GM12874 (cell line): ENCODE results near the gene ASS1.

ENCODE experiments used
- TF ChIP-seq, protein P1 (sequence below): IDR thresholded peaks from 2 replicates; pipeline ENCODE4 v1.5.1; 2011; ENCODE audit warnings: low read depth, mild to moderate bottlenecking, control low read depth, low read length, moderate library complexity; ENCODE audit not compliant: insufficient read depth

The ASS1 gene

GRCh38 chr9:130461731-130462130, 17.0 kb downstream of the ASS1 start:
- TF ChIP-seq, protein P1, sequence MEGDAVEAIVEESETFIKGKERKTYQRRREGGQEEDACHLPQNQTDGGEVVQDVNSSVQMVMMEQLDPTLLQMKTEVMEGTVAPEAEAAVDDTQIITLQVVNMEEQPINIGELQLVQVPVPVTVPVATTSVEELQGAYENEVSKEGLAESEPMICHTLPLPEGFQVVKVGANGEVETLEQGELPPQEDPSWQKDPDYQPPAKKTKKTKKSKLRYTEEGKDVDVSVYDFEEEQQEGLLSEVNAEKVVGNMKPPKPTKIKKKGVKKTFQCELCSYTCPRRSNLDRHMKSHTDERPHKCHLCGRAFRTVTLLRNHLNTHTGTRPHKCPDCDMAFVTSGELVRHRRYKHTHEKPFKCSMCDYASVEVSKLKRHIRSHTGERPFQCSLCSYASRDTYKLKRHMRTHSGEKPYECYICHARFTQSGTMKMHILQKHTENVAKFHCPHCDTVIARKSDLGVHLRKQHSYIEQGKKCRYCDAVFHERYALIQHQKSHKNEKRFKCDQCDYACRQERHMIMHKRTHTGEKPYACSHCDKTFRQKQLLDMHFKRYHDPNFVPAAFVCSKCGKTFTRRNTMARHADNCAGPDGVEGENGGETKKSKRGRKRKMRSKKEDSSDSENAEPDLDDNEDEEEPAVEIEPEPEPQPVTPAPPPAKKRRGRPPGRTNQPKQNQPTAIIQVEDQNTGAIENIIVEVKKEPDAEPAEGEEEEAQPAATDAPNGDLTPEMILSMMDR, result no peak

DNA sequence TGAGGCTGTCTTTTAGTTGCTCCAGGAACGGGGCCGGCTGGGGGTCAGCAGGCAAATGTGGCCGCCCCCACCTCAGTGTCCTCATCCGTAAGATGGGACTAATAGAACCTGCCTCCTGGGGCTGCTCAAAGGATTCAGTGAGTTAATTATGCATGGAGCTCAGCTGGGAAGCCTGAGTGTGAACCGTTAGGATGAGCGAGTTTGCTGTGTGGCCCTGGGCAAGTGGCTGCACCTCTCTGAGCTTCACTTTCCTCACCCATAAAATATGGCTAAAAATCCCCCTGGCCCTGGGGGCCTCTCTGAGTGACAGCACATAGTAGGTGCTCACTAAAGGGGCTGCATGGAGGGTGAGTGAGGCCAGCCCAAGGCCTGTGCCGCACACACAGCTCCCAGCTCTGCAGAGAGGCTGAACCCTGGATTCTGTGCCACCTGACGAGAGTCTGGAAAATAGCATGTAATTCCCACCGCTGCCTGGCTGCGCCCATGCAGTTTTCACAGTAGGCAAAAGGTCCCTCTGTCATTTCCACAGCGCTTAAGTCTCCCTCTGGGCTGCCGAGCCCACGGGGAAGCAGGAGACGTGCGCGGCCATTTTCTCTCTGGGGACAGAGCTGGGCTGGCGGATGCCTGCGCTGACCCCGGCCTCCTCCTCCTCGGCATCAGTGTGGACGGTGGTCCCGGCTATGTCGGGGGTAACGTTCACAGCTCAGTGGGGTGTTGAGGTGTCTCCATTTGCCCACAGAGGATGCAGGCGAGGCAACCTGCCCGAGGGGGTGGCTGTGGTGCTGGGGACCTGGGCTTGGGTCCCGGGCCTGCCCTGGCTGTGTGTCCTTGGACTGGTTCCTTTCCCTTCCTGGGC, 18.2 kb downstream of the ASS1 start:
- TF ChIP-seq, protein P1, result no peak

- TF ChIP-seq, protein P1, result no peak
Measured at GRCh38 chr9:130463763-130464745, 19.3 kb downstream of the ASS1 start.

DNA sequence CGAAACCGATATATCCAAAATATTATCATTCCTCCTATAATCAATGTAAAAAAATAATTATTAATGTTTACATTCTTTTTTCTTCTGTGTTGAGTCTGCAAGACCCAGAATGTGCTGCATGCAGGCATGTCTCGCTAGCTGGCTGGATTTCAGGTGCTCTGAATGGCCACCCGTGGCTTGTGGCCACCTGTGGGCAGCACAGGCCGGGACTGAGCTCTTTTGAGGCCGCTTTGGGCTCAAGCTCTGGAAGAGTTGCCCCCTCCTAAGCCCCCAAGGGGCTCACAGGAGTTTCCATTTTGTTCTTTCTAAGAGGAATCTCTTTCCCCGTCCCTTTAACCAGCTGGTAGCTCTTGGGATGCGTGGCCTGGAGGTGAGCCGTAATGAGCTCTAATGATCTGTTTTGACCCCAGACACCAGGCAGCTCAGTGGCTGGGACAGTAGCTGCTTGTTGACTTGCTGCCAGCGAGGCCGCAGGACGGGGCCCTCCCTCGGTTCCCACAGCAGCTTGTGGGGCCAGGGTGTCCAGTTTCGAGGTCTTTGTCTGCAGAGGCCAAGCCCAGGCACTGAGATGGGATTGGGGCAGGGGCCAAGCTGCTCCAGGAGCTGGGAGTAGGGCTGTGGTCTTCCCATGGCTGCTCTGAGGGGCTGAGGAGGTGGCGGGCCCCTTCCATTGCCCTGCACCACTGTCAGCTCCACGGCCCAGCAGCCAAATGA, 20.8 kb downstream of the ASS1 start:
- TF ChIP-seq, protein P1, result no peak

DNA sequence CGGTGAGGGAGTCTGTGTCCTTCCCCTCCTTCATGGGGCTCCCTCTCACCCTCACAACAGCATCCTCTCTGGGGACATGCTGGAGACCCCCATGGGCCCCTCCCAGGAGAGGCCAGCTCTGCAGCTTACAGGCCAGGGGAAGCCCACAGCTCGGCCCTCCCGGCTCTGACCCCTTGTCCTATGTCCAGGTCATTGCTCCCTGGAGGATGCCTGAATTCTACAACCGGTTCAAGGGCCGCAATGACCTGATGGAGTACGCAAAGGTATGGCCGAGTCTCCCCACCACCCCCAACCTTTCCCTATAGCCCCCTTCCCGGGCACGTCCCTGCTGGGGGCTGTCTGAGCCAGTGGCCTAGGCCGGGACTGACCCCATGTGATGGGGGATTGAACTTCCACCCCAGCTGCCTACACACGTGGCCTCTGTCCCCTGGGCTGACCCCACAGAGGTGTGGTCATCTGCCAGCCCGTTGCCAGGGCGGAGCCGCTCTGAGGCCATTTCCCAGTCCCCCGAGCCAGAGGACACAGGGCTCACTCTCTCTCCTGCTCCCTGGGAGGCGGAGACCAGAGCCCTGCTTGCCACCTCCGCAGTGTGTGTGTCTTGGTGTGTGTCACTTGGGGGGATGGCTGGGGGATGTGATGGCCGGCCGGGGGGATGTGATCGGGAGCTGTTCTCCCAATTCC, 21.9 kb downstream of the ASS1 start:
- TF ChIP-seq, protein P1, result no peak

DNA sequence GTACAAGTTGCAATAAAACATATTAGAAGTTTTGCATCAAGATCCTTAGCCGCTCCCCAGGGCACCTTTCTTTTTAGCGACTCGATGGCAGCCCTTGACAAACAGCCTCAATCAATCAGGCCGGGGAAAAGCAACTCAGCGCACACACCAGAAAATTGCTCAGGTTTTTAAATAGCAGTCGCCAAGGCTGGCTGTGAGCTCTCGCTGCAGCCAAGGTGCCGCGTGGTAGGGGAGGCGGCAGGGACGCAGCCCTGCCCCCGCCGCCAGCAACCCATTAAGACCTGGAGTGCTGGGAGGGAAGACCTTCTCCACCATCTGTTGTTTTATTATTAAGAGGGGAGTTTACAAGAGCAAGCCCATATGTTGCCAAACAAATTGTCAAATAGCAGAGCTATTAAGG, 22.6 kb downstream of the ASS1 start:
- TF ChIP-seq, protein P1, result no peak
